ENCODE measurements around the gene UBXN6.

Gene UBXN6

GRCh38 chr19:4457654-4458395 lies at the start of gene UBXN6:
TSS of gene UBXN6 (minus strand) at chr19:4457794. CDS start at chr19:4457697, 97 bp downstream.
- DNase-seq: peak; percentile 98

- no peak for DNase-seq
Measured at GRCh38 chr19:4507150-4507452, 49.5 kb upstream of the UBXN6 start.

GRCh38 chr19:4506449-4507149 lies 49.0 kb upstream of the UBXN6 start:
- DNase-seq: peak; percentile 21

- DNase-seq: no peak
Measured at GRCh38 chr19:4505570-4506448, 48.2 kb upstream of the UBXN6 start.

- no peak for DNase-seq
Measured at GRCh38 chr19:4504891-4505569, 47.4 kb upstream of the UBXN6 start.

GRCh38 chr19:4504297-4504701 lies 46.7 kb upstream of the UBXN6 start:
- DNase-seq: no peak

GRCh38 chr19:4503825-4504170 lies 46.2 kb upstream of the UBXN6 start:
- DNase-seq: no peak

- DNase-seq: no peak
Measured at GRCh38 chr19:4503132-4503824, 45.7 kb upstream of the UBXN6 start.

GRCh38 chr19:4502282-4503131 lies 44.9 kb upstream of the UBXN6 start:
- DNase-seq: no peak

- DNase-seq: no peak
Measured at GRCh38 chr19:4501691-4502090, 44.1 kb upstream of the UBXN6 start.

- no peak for DNase-seq
Measured at GRCh38 chr19:4500841-4501591, 43.4 kb upstream of the UBXN6 start.

- DNase-seq: no peak
Measured at GRCh38 chr19:4499855-4500254, 42.3 kb upstream of the UBXN6 start.

GRCh38 chr19:4499318-4499717 lies 41.7 kb upstream of the UBXN6 start:
- DNase-seq: no peak

GRCh38 chr19:4498694-4499093 lies 41.1 kb upstream of the UBXN6 start:
- DNase-seq: no peak

- DNase-seq: no peak
Measured at GRCh38 chr19:4497770-4498389, 40.3 kb upstream of the UBXN6 start.

GRCh38 chr19:4496304-4496703 lies 38.7 kb upstream of the UBXN6 start:
- DNase-seq: no peak

GRCh38 chr19:4495471-4495870 lies 37.9 kb upstream of the UBXN6 start:
- DNase-seq: no peak

GRCh38 chr19:4494691-4495064 lies 37.1 kb upstream of the UBXN6 start:
- no peak for DNase-seq

GRCh38 chr19:4493929-4494690 lies 36.5 kb upstream of the UBXN6 start:
- no peak for DNase-seq
